HG02840 (cell line): ENCODE measurements around the gene SAXO1.

Experiments used
- ATAC-seq: cut with Tn5 transposase; IDR thresholded peaks from one replicate; pipeline ENCODE4 v1.9.1; 2021; ENCODE audit warnings: mild to moderate bottlenecking, moderate library complexity, moderate number of reproducible peaks; ENCODE audit not compliant: unreplicated experiment, low FRiP score

Gene SAXO1

DNA sequence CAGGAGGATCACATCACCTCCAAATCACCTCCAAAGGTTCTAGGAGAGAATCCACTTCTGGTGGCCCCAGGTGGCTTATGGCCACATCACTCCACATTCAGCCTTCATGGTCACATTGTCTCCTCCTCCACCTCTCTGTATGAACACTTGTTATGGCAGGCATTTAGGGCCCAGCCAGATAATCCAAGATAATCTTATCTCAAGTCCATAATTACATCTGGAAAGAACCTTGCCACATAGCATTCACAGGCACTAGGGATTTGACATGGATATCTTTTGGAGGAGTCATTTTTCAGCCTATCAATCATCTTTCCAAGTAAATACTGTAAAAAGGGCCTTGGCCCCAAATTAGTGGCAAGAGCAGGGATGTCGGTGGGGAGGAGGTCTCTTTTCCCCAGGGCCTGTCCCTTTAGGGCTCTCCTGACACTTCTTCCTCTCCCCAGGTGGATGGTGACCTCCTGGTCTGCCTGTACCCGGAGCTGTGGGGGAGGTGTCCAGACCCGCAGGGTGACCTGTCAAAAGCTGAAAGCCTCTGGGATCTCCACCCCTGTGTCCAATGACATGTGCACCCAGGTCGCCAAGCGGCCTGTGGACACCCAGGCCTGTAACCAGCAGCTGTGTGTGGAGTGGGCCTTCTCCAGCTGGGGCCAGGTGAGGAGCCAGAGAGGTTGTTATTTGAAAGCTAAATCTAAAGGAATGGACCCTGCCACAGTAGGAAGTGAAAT, 140.9 kb downstream of the SAXO1 start:
- ATAC-seq: no peak

DNA sequence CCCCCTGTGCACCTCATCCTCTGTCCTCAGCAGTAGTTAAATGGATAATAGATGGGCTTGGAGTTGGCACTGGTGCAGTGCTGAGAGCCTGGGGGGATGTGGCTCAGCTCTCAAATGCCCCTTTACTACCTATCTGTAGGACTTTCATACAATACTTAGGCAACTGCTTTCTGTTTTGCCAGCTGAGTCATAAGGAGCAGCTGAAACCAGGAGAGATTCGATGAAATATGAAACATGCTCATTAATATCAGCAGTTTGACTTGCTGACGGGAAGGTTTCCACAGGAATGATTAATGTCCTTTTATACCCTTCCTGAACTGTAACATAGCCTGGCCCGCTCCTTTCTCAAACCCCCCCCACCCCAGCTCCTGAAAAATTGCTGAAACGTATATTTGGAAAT, 142.6 kb downstream of the SAXO1 start:
- ATAC-seq: no peak

DNA sequence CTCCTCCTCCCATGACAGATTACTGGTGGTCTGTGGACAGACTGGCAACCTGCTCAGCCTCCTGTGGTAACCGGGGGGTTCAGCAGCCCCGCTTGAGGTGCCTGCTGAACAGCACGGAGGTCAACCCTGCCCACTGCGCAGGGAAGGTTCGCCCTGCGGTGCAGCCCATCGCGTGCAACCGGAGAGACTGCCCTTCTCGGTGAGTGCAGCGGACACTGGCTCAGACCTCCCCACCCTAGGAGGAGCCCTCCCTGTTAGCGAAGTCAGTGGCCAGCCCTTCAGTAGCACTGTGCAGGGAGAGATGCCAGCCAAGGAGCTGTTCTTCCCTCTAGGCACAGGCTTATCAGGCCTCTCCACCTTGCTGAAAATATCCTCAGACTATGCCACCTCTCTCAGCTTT, 143.5 kb downstream of the SAXO1 start:
- no peak for ATAC-seq

DNA sequence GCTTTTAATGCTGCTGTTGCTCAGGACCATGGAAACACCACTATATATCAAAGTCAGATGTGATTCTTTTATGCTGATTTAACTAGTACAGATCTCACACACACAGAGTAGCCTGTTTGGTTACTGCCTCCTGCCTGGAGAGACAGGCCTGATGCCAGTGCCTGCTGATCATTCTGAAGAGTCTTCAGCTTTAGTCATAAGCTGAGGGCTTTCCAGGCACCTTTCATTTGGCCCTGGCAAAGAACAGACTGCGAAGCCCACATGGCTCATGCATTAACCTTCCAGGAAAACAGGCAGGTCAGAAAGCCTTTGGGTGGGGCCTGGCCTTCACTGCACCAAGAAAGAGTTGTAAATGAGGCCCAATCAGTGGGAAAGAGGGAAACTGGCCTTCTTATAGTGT, 144.7 kb downstream of the SAXO1 start:
- ATAC-seq: no peak

DNA sequence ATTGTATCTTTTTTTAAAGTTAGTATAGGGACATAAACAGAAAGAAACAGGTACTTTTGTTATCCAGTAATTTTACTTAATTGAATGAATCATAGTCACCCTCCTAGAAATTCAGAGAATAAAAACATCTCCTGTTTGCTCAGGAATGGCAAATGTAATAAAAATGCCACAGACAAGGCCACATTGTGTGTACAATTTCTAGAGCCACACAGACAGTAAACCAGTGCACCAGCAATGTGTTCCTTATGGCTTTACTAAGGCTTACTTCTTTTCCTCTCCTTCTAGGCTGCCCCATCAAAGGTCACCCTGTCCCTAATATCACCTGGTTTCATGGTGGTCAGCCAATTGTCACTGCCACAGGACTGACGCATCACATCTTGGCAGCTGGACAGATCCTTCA, 145.5 kb downstream of the SAXO1 start:
- ATAC-seq: no peak

DNA sequence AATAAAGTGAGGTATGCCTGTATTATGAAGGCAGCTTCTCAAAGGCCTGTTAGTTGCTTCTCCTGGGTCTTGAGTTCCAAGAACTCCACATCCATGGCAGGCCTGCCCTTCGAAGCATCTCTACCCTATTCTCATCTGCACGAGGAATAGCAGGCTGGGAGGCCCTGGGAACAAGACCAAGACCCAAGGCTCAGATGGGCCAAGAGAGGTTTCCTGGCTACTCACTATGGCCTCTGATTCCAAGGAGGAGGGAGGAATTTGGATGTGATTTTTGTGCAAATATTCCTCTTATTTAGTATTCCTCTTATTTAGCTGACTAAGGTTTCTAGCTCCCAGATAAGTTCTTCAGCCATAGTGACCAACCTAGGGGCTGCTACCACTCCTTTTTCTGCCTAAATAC, 151.3 kb downstream of the SAXO1 start:
- no peak for ATAC-seq

DNA sequence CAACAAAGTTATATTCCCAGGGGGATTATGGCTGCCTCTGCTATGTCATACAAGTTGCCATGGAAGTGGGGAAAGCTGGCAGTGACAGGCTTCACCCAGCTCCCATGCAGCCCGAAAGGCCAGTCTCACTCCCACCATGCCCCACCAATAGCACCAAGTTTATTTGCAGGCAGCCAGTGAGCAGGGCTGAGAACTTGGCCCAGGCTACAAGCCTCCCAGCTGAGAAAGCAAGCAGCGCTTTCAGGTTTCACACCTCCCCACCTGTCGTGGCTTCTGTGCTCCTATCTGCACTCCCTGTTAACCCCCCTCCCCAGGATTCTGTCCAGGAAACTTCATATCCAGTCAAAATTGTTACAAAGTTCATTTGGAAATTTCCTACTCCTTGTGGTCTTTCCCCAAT, 155.0 kb downstream of the SAXO1 start:
- ATAC-seq: no peak
